Progenitor cell of endocrine pancreas (in vitro differentiated cells): ENCODE results near the gene RPL18A. TPM values are rescaled to one million over a fixed set of nuclear protein-coding genes. Genes with fewer than 3 reads are reported as not detected.

Source experiments
- DNase-seq: peaks from one replicate; pipeline ENCODE4 v3.0.0; 2021; ENCODE audit warnings: low spot score; ENCODE audit not compliant: unreplicated experiment
- H3K27ac Mint-ChIP-seq: 2 replicates; pipeline ENCODE4 v1.8.0; 2021; ENCODE audit warnings: mild to moderate bottlenecking, moderate library complexity, mixed read lengths
- H3K27me3 Mint-ChIP-seq: 2 replicates; pipeline ENCODE4 v1.8.0; 2021; ENCODE audit warnings: mixed read lengths
- H3K36me3 Mint-ChIP-seq: 2 replicates; pipeline ENCODE4 v1.8.0; 2022; ENCODE audit warnings: mixed read lengths; ENCODE audit not compliant: insufficient read depth
- H3K4me1 Mint-ChIP-seq: 2 replicates; pipeline ENCODE4 v1.8.0; 2021; ENCODE audit warnings: low read depth, mixed read lengths
- H3K4me3 Mint-ChIP-seq: 2 replicates; pipeline ENCODE4 v1.8.0; 2021; ENCODE audit warnings: low read depth, mild to moderate bottlenecking, moderate library complexity, mixed read lengths
- H3K9me3 Mint-ChIP-seq: 2 replicates; pipeline ENCODE4 v1.8.0; 2021; ENCODE audit warnings: low read depth, mixed read lengths
- total RNA-seq: library from RNA; stranded (reverse); gene quantifications from 2 replicates; pipeline ENCODE4 v1.2.1, GENCODE V29; 2021
- TF ChIP-seq, protein P1 (sequence below): fragments of 200-600 bp; sonication (generic); IDR thresholded peaks from one replicate; pipeline ENCODE4 v1.5.0; 2021; ENCODE audit warnings: antibody characterized with exemption, mild to moderate bottlenecking; ENCODE audit not compliant: unreplicated experiment

Gene RPL18A
- total RNA-seq, 1 donor from 2014 or later, result 1,687 TPM

DNA sequence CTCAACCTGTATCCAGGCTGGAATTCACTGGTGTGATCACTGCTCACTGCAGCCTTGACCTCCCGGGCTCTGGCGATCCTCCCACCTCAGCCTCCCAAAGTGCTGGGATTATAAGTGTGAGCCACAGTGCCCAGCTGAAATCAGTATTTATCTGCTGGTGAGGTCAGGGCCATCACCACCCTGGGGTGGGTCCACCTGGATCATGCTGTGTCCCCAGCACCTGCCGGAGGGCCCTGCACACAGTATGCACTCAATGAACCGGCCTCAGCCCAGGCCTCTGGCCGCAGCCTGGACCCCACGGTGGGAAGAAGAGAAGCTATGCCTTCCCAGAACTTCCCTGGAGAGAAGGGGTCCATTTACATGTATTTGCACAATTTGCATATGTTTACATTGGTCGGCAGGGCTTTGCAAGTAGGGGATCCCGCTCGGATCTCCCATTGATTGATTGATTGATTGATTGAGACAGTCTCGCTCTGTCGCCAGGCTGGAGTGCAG lies 9.5 kb downstream of the RPL18A start:
- no peak overlapping the region for H3K27ac Mint-ChIP-seq
- peaks cover 35% of the 10 kb centered on the region for H3K27me3 Mint-ChIP-seq
- DNase-seq, result no peak
- no peak overlapping the region for H3K4me3 Mint-ChIP-seq
- no peaks in the 10 kb centered on the region for H3K36me3 Mint-ChIP-seq
- H3K4me1 Mint-ChIP-seq, result no peaks in the 10 kb centered on the region
- TF ChIP-seq, protein P1, sequence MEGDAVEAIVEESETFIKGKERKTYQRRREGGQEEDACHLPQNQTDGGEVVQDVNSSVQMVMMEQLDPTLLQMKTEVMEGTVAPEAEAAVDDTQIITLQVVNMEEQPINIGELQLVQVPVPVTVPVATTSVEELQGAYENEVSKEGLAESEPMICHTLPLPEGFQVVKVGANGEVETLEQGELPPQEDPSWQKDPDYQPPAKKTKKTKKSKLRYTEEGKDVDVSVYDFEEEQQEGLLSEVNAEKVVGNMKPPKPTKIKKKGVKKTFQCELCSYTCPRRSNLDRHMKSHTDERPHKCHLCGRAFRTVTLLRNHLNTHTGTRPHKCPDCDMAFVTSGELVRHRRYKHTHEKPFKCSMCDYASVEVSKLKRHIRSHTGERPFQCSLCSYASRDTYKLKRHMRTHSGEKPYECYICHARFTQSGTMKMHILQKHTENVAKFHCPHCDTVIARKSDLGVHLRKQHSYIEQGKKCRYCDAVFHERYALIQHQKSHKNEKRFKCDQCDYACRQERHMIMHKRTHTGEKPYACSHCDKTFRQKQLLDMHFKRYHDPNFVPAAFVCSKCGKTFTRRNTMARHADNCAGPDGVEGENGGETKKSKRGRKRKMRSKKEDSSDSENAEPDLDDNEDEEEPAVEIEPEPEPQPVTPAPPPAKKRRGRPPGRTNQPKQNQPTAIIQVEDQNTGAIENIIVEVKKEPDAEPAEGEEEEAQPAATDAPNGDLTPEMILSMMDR, result no peak
- H3K9me3 Mint-ChIP-seq, result no peaks in the 10 kb centered on the region

DNA sequence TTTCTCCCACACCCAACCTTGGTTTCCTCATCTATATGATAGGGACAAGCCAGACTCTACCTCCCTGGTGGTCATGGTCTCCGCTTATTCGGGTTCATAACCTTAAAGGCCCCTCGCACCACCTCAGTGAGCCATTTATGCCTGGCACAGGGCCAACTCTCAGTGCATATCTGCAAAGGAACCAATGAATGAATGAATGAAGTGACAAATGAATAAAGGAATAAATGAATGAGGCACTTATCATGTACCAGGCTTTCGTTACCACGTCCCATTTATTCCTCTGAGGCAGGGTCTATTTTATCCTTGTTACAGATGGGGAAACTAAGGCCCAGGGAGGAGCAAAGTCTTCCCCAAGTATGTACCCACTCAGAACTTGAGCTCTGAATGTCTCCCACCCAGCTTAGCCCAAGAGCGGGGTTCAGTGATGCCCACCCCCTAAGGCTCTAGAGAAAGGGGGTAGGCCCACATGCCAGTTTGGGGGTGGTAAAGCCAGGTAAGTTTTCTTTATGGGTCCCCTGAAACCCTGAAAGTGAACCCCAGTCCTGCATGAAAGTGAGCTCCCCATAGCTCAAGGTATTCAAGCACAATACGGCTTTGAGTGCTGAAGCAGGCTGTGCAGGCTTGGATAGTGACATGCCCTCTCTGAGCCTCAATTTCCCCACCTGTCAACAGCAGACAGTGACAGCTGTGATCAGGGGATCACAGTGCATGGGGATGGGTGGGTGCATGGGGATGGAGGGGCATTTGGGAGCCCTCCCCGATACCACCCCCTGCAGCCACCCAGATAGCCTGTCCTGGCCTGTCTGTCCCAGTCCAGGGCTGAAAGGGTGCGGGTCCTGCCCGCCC lies 11.5 kb downstream of the RPL18A start:
- Mint-ChIP-seq H3K27me3 (peaks cover 42% of the 10 kb centered on the region), H3K9me3 (no peaks in the 10 kb centered on the region), H3K4me3 (no peak overlapping the region), H3K36me3 (no peaks in the 10 kb centered on the region), H3K4me1 (no peaks in the 10 kb centered on the region), H3K27ac (no peak overlapping the region)
- no peak for DNase-seq
- TF ChIP-seq, protein P1, result no peak

DNA sequence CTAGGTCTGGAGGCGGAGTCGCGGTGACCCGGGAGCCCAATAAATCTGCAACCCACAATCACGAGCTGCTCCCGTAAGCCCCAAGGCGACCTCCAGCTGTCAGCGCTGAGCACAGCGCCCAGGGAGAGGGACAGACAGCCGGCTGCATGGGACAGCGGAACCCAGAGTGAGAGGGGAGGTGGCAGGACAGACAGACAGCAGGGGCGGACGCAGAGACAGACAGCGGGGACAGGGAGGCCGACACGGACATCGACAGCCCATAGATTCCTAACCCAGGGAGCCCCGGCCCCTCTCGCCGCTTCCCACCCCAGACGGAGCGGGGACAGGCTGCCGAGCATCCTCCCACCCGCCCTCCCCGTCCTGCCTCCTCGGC lies 12.2 kb downstream of the RPL18A start, which contains the start of gene SLC5A5:
TSS of gene SLC5A5 (plus strand) at position 68 of the 373 bp plus-strand sequence. CDS start 375 bp downstream, outside the sequence.
- TF ChIP-seq, protein P1, result no peak
- H3K9me3 Mint-ChIP-seq, result no peaks in the 10 kb centered on the region
- no peak within 1 kb of the TSS for H3K4me3 Mint-ChIP-seq
- H3K27ac Mint-ChIP-seq, result no peak within 1 kb of the TSS
- H3K4me1 Mint-ChIP-seq, result no peaks in the 10 kb centered on the region
- no peak for DNase-seq
- peaks cover 42% of the 10 kb centered on the region for H3K27me3 Mint-ChIP-seq
- H3K36me3 Mint-ChIP-seq, result no peaks in the 10 kb centered on the region

DNA sequence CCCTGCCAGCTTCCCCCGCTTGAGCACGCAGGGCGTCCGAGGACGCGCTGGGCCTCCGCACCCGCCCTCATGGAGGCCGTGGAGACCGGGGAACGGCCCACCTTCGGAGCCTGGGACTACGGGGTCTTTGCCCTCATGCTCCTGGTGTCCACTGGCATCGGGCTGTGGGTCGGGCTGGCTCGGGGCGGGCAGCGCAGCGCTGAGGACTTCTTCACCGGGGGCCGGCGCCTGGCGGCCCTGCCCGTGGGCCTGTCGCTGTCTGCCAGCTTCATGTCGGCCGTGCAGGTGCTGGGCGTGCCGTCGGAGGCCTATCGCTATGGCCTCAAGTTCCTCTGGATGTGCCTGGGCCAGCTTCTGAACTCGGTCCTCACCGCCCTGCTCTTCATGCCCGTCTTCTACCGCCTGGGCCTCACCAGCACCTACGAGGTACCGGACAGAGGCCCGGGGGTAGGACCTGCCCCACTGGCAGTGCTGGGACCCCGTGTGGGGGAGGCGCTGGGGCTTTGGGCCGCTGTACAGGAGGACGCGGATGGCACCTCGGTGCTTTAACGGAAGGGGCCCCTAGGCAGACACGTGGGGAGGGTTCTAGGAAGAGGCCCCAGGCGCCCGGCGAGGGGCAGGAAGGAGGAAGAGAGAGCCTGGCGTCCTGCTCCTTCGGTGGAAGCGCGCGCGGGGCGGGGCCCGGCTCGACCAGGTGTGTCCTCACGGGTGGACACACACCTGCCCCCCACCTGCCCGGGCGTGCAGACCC lies 12.7 kb downstream of the RPL18A start:
- peaks cover 42% of the 10 kb centered on the region for H3K27me3 Mint-ChIP-seq

More for the DNA sequence above, 12.7 kb downstream of the RPL18A start:
- Mint-ChIP-seq H3K4me3 (no peak overlapping the region), H3K9me3 (no peaks in the 10 kb centered on the region), H3K27ac (no peak overlapping the region), H3K36me3 (no peaks in the 10 kb centered on the region), H3K4me1 (no peaks in the 10 kb centered on the region)
- TF ChIP-seq, protein P1, result no peak
- DNase-seq, result no peak
